ENCODE results near the gene ADCK1.

- TF ChIP-seq, protein P1, sequence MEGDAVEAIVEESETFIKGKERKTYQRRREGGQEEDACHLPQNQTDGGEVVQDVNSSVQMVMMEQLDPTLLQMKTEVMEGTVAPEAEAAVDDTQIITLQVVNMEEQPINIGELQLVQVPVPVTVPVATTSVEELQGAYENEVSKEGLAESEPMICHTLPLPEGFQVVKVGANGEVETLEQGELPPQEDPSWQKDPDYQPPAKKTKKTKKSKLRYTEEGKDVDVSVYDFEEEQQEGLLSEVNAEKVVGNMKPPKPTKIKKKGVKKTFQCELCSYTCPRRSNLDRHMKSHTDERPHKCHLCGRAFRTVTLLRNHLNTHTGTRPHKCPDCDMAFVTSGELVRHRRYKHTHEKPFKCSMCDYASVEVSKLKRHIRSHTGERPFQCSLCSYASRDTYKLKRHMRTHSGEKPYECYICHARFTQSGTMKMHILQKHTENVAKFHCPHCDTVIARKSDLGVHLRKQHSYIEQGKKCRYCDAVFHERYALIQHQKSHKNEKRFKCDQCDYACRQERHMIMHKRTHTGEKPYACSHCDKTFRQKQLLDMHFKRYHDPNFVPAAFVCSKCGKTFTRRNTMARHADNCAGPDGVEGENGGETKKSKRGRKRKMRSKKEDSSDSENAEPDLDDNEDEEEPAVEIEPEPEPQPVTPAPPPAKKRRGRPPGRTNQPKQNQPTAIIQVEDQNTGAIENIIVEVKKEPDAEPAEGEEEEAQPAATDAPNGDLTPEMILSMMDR (IDR thresholded peaks at IDR 0.05; ENCODE audit: insufficient read depth, low read length, poor library complexity, severe bottlenecking) = no peak
- TF ChIP-seq EZH2phosphoT487 (conservative IDR thresholded peaks at IDR 0.05; ENCODE audit: low read length) = no peak
Observed at GRCh38 chr14:77843651-77844050, 43.7 kb downstream of the ADCK1 start.
